Neural progenitor cell (in vitro differentiated cells): ENCODE data around the gene BEST3.

Experiments
- CTCF ChIP-seq: fragments of 200-600 bp; sonication (generic); IDR thresholded peaks from 2 replicates; pipeline ENCODE4 v1.5.1; 2017; ENCODE audit warnings: antibody characterized with exemption, mild to moderate bottlenecking
- EZH2 ChIP-seq: fragments of 200-600 bp; sonication (generic); IDR thresholded peaks from 2 replicates; pipeline ENCODE4 v1.6.1; 2017; ENCODE audit warnings: antibody characterized with exemption, mild to moderate bottlenecking, moderate library complexity
- EZH2phosphoT487 ChIP-seq: fragments of 200-600 bp; sonication (generic); IDR thresholded peaks from 2 replicates; pipeline ENCODE4 v1.6.1; 2017; ENCODE audit warnings: antibody characterized with exemption

GRCh38 chr12:69610729-69611128, 88.4 kb downstream of the BEST3 start, which contains the start of gene LRRC10:
- TF ChIP-seq EZH2 (no peak), CTCF (no peak), EZH2phosphoT487 (no peak)
